ENCODE results near the gene RAB36. TPM values are rescaled to one million over a fixed set of nuclear protein-coding genes. Genes with fewer than 3 reads are reported as not detected.
A peak's percentile ranks its signal among the peaks of the same experiment; 100 is the strongest.

RAB36 gene
- total and polyA plus RNA-seq, 9 of the 15 experiments (the other 6 are each of a cell fraction or from before 2014, with no cell fraction given) = 0.04 to 0.50 (median 0.08) TPM; not detected in 3

DNA sequence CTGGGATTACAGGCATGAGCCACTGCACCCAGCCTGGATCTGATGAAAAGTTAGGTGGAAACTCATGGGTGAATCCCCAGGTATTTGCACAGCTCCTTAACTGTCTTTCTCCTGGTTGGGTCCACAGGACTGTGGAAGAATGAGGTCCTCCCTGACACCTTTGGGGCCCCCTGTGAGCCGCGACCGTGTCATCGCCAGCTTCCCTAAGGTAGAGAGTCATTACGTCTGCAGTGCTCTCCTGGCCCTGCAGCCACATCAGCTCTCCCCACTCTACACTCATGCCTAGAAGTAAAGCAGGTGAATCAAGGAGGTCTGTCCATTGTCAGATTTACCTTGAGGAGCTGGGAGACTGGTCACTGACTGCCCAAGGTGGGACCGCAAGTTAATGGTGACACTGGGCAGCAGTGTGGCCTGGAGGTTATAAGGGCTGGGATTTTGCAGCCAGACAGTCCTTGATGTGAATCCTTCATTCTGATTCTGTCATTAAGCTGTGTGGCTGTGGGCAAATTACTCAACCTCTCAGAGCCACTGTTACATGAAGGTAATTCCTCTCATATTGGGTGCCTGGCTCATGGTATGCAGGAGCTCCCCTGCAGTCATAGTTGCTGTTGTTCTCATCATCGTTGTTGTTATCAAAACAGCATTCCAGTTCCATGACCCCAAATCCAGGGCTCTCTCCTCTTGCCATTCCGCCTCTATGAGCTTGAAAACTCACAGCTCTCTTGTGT lies 1.4 kb downstream of the RAB36 start:
- no peaks in the 10 kb centered on the region for H3K36me3 ChIP-seq (ENCODE audit: control insufficient read depth, insufficient read depth, low read length)
- no peak for DNase-seq (ENCODE audit: extremely low read depth in 1 of 4, low spot score in 3 of 4)
- H3K9ac ChIP-seq (ENCODE audit: insufficient read depth in 1 of 2, low read depth in 2 of 2, low read length in 2 of 2) = no peak overlapping the region
- H2AFZ ChIP-seq (ENCODE audit: low read depth, low read length) = no peak overlapping the region
- H3K9me3 ChIP-seq (replicated peaks; ENCODE audit: control insufficient read depth, insufficient read depth, low read depth, low read length) = no peaks in the 10 kb centered on the region
- intact Hi-C loops (cut with micrococcal nuclease) = no loop called here
- no peak overlapping the region for H3K4me2 ChIP-seq (ENCODE audit: insufficient read depth, low read length)
- FAIRE-seq = no peak
- no peaks in the 10 kb centered on the region for H3K79me2 ChIP-seq (ENCODE audit: control insufficient read depth, insufficient read depth, low read length)
- peaks cover 72% of the 10 kb centered on the region for H4K20me1 ChIP-seq (replicated peaks; ENCODE audit: control insufficient read depth, insufficient read depth, low read length)
- no peak overlapping the region for H3K27ac ChIP-seq (ENCODE audit: extremely low read depth, low read depth, low read length)
- H3K9me1 ChIP-seq (ENCODE audit: control insufficient read depth, insufficient read depth, low read length) = peaks cover 8% of the 10 kb centered on the region
- H3K4me3 ChIP-seq = no peak overlapping the region
- 12% methylated on average over 8 of the region's 8 CpGs for WGBS (ENCODE audit: insufficient coverage, low coverage, missing lambda C conversion rate)
- no TSS peak for BruUV-seq (replicated peaks)
- TF ChIP-seq, protein P1, sequence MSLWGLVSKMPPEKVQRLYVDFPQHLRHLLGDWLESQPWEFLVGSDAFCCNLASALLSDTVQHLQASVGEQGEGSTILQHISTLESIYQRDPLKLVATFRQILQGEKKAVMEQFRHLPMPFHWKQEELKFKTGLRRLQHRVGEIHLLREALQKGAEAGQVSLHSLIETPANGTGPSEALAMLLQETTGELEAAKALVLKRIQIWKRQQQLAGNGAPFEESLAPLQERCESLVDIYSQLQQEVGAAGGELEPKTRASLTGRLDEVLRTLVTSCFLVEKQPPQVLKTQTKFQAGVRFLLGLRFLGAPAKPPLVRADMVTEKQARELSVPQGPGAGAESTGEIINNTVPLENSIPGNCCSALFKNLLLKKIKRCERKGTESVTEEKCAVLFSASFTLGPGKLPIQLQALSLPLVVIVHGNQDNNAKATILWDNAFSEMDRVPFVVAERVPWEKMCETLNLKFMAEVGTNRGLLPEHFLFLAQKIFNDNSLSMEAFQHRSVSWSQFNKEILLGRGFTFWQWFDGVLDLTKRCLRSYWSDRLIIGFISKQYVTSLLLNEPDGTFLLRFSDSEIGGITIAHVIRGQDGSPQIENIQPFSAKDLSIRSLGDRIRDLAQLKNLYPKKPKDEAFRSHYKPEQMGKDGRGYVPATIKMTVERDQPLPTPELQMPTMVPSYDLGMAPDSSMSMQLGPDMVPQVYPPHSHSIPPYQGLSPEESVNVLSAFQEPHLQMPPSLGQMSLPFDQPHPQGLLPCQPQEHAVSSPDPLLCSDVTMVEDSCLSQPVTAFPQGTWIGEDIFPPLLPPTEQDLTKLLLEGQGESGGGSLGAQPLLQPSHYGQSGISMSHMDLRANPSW (CRISPR knock-in tag; IDR thresholded peaks at IDR 0.05) = peak; percentile 82
- TF ChIP-seq HMGXB4 (CRISPR knock-in tag; IDR thresholded peaks at IDR 0.05) = peak; percentile 51
- TF ChIP-seq DLX4 (CRISPR knock-in tag; IDR thresholded peaks at IDR 0.05) = no peak
- peaks cover 11 to 27% of the 10 kb centered on the region in 2 experiments for H3K4me1 ChIP-seq (replicated peaks in 1 of 2; ENCODE audit: control insufficient read depth in 2 of 2, insufficient read depth in 2 of 2, low read length in 2 of 2)
- H3K27me3 ChIP-seq (ENCODE audit: control insufficient read depth in 2 of 2, insufficient read depth in 2 of 2, low read length in 2 of 2) = peaks cover 43 to 57% of the 10 kb centered on the region in 2 experiments
- no peak for ATAC-seq
- ChIA-PET POLR2A (interaction anchor here (0.6 to 86.5 kb wide), 13 partner anchors 10 to 1059 kb away, joined by 3 to 3476 read pairs (median 4); partner anchors contain the start of genes BCR and GNAZ), CTCF (ENCODE audit: low intra/inter-chr PET ratio) (no interaction called here)
- in situ Hi-C loops (cut with MboI) = no loop called here

All from K562 (cell line).